ENCODE measurements around the gene SPOCK1. TPM values are rescaled to one million over a fixed set of nuclear protein-coding genes. Genes with fewer than 3 reads are reported as not detected.

The SPOCK1 gene
- total RNA-seq, 2 experiments from 2014 or later = 0.16 to 0.38 TPM

GRCh38 chr5:137037848-137038247 lies 461.3 kb downstream of the SPOCK1 start:
- H3K9me3 Mint-ChIP-seq (ENCODE audit: low read depth) = peaks cover 3% of the 10 kb centered on the region

GRCh38 chr5:137036640-137037039 lies 462.5 kb downstream of the SPOCK1 start:
- Mint-ChIP-seq H3K27me3 (no peaks in the 10 kb centered on the region), H3K27ac (no peak overlapping the region), H3K36me3 (no peaks in the 10 kb centered on the region), H3K4me3 (no peak overlapping the region), H3K4me1 (no peaks in the 10 kb centered on the region), H3K9me3 (ENCODE audit: low read depth) (no peaks in the 10 kb centered on the region)
- DNase-seq = no peak
- no peak for ATAC-seq
- CTCF ChIA-PET = no interaction called here

More at GRCh38 chr5:137037848-137038247, 461.3 kb downstream of the SPOCK1 start:
- CTCF ChIA-PET = no interaction called here
- DNase-seq = no peak
- no peak overlapping the region for H3K4me3 Mint-ChIP-seq
- no peaks in the 10 kb centered on the region for H3K36me3 Mint-ChIP-seq
- ATAC-seq = no peak
- no peaks in the 10 kb centered on the region for H3K4me1 Mint-ChIP-seq
- H3K27me3 Mint-ChIP-seq = no peaks in the 10 kb centered on the region
- H3K27ac Mint-ChIP-seq = no peak overlapping the region

DNA sequence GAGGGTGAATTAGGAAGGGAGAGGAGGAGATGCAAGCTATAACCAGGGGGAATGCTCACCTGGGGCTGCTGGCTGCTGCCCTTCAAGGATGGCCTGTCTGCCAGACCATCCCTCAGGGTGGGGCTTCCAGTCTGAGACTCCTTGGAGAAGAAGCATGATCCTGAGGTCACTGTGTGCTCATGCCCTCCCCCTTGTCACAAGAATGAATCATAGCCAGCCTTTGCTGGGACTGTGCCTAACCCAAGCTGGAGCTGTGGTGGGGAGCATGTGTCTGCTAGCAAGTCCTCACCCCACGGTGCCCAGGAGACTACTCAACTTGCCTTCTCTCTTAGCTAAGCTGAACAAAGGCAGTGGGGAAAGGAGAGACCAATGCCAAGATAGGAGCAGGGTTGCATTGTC lies 463.6 kb downstream of the SPOCK1 start:
- DNase-seq (no peak), ATAC-seq (no peak)
- Mint-ChIP-seq H3K27ac (no peak overlapping the region), H3K27me3 (no peaks in the 10 kb centered on the region), H3K9me3 (ENCODE audit: low read depth) (no peaks in the 10 kb centered on the region), H3K4me1 (no peaks in the 10 kb centered on the region), H3K36me3 (no peaks in the 10 kb centered on the region), H3K4me3 (no peak overlapping the region)
- CTCF ChIA-PET = no interaction called here

DNA sequence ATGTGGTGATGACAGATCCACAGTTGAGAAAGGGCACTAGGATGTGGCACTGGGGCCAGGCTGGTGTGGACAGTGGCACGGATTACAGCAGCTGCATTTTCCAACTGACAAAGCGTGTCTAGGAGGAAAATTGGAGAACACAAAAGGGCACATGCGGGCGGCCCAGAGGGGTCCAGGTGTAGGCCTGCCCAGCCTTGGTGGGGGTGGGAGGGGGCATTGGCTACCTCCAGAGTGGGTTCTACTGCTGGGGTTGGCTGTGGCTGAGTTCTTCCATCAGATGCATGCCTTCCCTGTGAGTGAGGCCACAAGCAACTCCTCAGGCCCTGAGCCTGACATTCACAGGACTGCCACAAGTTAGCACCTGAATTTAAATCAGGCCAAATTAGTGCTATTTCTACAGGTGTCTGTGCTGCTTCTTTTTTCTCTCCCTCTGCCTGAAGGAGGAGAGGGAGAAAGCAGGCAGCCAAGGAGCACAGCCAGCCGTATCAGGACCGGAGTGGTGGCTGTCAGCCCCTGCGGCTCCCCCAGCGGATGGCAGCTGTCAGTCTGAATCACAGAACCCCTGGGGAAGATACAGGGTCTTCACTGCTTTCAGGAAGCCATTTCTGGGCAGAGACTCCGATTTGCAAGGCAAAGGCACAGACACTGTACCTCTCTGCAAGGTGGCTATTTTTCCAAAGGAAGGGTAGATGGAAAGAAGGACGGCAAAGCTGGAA lies 464.2 kb downstream of the SPOCK1 start:
- Mint-ChIP-seq H3K27ac (no peak overlapping the region), H3K36me3 (no peaks in the 10 kb centered on the region), H3K4me3 (no peak overlapping the region), H3K27me3 (no peaks in the 10 kb centered on the region), H3K4me1 (no peaks in the 10 kb centered on the region), H3K9me3 (ENCODE audit: low read depth) (no peaks in the 10 kb centered on the region)
- CTCF ChIA-PET = no interaction called here
- DNase-seq (no peak), ATAC-seq (no peak)

DNA sequence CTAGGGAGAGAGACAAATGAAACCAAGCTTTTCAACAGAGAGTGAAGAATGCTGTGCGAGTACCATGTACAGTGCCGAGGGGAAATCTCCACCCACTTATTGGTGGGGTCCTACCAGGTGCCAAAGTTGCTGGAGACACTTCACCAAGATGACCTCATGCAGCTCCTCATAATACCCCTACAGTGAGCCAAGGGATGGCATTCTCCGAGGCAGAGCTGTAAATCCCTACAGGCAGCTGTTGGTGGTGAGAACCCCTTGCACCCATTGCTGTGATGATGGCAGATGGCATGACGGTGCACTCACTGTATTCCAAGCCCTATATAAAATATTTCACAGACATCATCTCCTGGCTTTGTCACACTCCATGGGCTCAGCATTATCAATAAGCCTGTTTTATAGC lies 464.9 kb downstream of the SPOCK1 start:
- H3K36me3 Mint-ChIP-seq = no peaks in the 10 kb centered on the region
- no peak for ATAC-seq
- no peaks in the 10 kb centered on the region for H3K27me3 Mint-ChIP-seq
- no peak for DNase-seq
- H3K9me3 Mint-ChIP-seq (ENCODE audit: low read depth) = no peaks in the 10 kb centered on the region
- no peaks in the 10 kb centered on the region for H3K4me1 Mint-ChIP-seq
- no peak overlapping the region for H3K27ac Mint-ChIP-seq
- CTCF ChIA-PET = no interaction called here
- H3K4me3 Mint-ChIP-seq = no peak overlapping the region

GRCh38 chr5:137032929-137033328 lies 466.2 kb downstream of the SPOCK1 start:
- no peak for ATAC-seq

GRCh38 chr5:137027758-137028157 lies 471.4 kb downstream of the SPOCK1 start:
- Mint-ChIP-seq H3K27ac (no peak overlapping the region), H3K27me3 (no peaks in the 10 kb centered on the region), H3K36me3 (no peaks in the 10 kb centered on the region), H3K9me3 (ENCODE audit: low read depth) (no peaks in the 10 kb centered on the region), H3K4me1 (no peaks in the 10 kb centered on the region), H3K4me3 (no peak overlapping the region)
- ATAC-seq = no peak
- CTCF ChIA-PET = no interaction called here
- no peak for DNase-seq

More at GRCh38 chr5:137032929-137033328, 466.2 kb downstream of the SPOCK1 start:
- Mint-ChIP-seq H3K4me1 (no peaks in the 10 kb centered on the region), H3K27me3 (no peaks in the 10 kb centered on the region), H3K4me3 (no peak overlapping the region), H3K9me3 (ENCODE audit: low read depth) (no peaks in the 10 kb centered on the region), H3K27ac (no peak overlapping the region), H3K36me3 (no peaks in the 10 kb centered on the region)
- no peak for DNase-seq
- CTCF ChIA-PET = no interaction called here

- no peaks in the 10 kb centered on the region for H3K4me1 Mint-ChIP-seq
- H3K9me3 Mint-ChIP-seq (ENCODE audit: low read depth) = no peaks in the 10 kb centered on the region
- H3K27me3 Mint-ChIP-seq = no peaks in the 10 kb centered on the region
- ATAC-seq (no peak), DNase-seq (no peak)
- H3K36me3 Mint-ChIP-seq = no peaks in the 10 kb centered on the region
- CTCF ChIA-PET = no interaction called here
- H3K4me3 Mint-ChIP-seq = no peak overlapping the region
- no peak overlapping the region for H3K27ac Mint-ChIP-seq
Measured at GRCh38 chr5:137026296-137026695, 472.8 kb downstream of the SPOCK1 start.

DNA sequence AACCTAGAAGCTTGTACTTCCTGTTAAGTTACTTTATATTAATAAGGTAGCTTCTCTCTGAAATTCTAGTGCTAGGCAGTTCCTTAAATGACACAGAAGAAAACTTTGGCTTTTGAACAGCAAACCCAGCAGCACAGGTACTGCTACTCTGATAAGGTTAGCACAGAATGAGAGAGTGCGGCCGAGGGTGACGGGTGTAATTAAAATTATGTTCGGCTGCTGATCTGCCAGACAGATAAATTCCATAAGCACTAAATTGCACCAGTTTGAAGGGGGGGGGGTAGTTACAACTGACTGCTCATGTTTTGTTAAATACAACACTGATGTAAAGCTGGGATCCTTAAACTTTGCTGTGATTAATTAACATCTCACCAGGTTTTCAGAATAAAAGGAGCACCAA lies 475.1 kb downstream of the SPOCK1 start:
- H3K36me3 Mint-ChIP-seq = no peaks in the 10 kb centered on the region
- CTCF ChIA-PET = no interaction called here
- peaks cover 3% of the 10 kb centered on the region for H3K27me3 Mint-ChIP-seq
- no peak overlapping the region for H3K27ac Mint-ChIP-seq
- H3K9me3 Mint-ChIP-seq (ENCODE audit: low read depth) = no peaks in the 10 kb centered on the region
- DNase-seq = no peak
- ATAC-seq = no peak
- no peak overlapping the region for H3K4me3 Mint-ChIP-seq
- no peaks in the 10 kb centered on the region for H3K4me1 Mint-ChIP-seq

DNA sequence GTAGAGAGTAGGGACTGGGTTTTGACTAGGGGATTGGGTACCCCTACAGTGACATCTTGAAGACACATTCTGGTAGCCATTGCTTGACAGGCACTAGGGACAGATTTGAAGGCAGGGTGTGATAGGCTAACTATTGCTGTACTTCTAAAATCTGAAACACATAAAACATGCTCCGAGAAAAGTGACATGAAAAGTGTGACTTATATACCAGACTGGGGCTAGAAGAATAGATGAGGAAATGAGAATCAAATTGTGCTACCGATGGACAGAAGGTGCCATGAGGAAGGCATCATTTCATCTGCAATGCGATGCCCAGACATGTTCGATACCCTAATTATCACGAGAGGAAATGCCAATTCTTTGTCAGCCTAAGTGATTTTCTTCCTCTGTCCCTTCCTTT lies 475.8 kb downstream of the SPOCK1 start:
- DNase-seq (no peak), ATAC-seq (no peak)
- H3K4me1 Mint-ChIP-seq = no peaks in the 10 kb centered on the region
- H3K9me3 Mint-ChIP-seq (ENCODE audit: low read depth) = no peaks in the 10 kb centered on the region
- peaks cover 3% of the 10 kb centered on the region for H3K27me3 Mint-ChIP-seq
- no peak overlapping the region for H3K27ac Mint-ChIP-seq
- no peaks in the 10 kb centered on the region for H3K36me3 Mint-ChIP-seq
- H3K4me3 Mint-ChIP-seq = no peak overlapping the region
- CTCF ChIA-PET = no interaction called here

DNA sequence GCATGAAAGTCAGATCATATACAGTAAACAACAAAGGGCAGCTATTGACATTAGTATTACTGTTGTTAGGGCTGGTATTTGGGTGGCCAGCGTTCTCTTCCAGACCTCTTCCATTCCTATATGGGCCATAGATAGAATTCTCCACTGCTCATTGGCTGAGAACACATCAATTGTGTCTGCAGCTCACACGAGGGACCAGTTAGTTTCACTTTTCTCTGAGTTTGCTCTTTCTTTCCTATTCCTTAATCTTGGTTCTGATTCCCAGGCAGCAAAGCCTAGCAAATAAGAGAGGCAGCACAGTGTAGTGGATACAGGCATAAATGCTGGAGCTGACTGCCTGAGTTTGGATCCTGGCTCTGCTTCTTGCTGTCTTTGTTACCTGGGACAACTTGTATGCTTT lies 476.4 kb downstream of the SPOCK1 start:
- no peaks in the 10 kb centered on the region for H3K9me3 Mint-ChIP-seq (ENCODE audit: low read depth)
- CTCF ChIA-PET = no interaction called here
- no peak for DNase-seq
- H3K27ac Mint-ChIP-seq = no peak overlapping the region
- ATAC-seq = no peak
- no peaks in the 10 kb centered on the region for H3K36me3 Mint-ChIP-seq
- no peaks in the 10 kb centered on the region for H3K4me1 Mint-ChIP-seq
- peaks cover 3% of the 10 kb centered on the region for H3K27me3 Mint-ChIP-seq
- H3K4me3 Mint-ChIP-seq = no peak overlapping the region

DNA sequence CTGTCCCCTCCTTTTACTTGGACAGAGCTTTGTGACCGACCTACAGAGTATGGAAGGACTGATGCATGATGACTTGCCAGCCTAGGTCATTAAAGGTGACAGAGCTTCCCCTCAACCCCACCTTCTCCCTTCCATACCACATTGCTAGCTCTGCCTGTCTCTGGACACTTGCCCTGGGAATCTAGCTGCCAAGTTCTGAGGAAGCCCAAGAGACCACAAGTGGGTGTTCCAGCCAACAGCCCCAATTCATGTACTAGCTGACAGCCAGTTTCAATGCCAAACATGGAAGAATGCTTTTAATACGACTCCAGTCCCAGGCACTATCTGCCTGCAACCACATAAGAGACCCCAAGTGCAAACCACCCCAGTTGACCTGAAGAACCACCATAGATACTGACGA lies 477.1 kb downstream of the SPOCK1 start:
- ATAC-seq (no peak), DNase-seq (no peak)
- CTCF ChIA-PET = no interaction called here
- Mint-ChIP-seq H3K27ac (no peak overlapping the region), H3K4me1 (no peaks in the 10 kb centered on the region), H3K9me3 (ENCODE audit: low read depth) (no peaks in the 10 kb centered on the region), H3K27me3 (peaks cover 3% of the 10 kb centered on the region), H3K36me3 (no peaks in the 10 kb centered on the region), H3K4me3 (no peak overlapping the region)

DNA sequence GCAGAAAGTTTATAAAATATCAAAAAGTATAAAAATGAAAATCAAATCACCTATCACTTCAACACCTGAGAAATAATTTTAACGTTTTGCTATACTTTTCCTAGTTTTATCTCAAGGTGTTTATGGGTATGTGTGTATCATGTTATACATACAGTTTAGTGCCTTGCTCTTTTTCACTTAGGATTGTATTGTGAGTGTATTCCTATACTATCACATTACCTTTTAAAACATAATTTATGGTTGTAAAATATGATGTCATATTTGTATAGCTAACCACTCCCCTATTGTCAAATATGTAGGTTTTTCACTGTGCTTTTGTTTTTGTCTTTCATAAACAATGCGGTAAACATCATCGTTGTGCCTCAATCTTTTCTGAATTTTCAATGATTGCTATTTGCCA lies 479.9 kb downstream of the SPOCK1 start:
- DNase-seq (no peak), ATAC-seq (no peak)
- CTCF ChIA-PET = no interaction called here
- Mint-ChIP-seq H3K4me3 (no peak overlapping the region), H3K27ac (no peak overlapping the region), H3K27me3 (peaks cover 3% of the 10 kb centered on the region), H3K36me3 (no peaks in the 10 kb centered on the region), H3K4me1 (no peaks in the 10 kb centered on the region), H3K9me3 (ENCODE audit: low read depth) (no peaks in the 10 kb centered on the region)

DNA sequence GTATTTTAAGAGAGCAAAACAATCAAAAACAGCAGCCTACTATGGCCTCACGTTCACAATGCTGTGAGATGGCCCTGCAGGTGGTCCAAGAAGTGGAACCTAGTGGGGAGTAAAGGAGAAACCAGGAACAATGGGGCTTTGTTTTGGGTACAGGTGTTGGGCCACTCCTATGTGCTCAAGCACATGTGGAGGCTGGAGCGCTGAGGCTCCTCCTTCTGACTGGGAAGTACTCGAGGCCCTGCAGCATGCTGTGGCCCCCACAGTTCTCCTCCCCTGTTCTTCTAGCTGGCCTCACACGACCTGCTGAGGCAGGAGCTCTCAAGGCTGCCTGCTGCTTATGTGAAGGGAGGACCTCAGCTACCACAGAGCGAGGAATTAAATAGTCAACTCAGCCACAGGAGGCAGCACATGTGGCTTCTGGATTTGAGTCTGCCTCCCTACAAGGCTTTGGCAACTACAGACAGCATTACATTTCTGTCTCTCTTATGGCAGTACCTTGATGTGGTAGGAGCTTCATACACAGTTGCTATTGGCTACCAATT lies 482.3 kb downstream of the SPOCK1 start:
- H3K4me3 Mint-ChIP-seq = no peak overlapping the region
- CTCF ChIA-PET = no interaction called here
- no peaks in the 10 kb centered on the region for H3K4me1 Mint-ChIP-seq
- peaks cover 3% of the 10 kb centered on the region for H3K27me3 Mint-ChIP-seq
- DNase-seq (no peak), ATAC-seq (no peak)
- no peaks in the 10 kb centered on the region for H3K9me3 Mint-ChIP-seq (ENCODE audit: low read depth)
- no peak overlapping the region for H3K27ac Mint-ChIP-seq
- H3K36me3 Mint-ChIP-seq = no peaks in the 10 kb centered on the region

Data from activated CD8-positive, alpha-beta memory T cell treated with anti-CD3 and anti-CD28 coated beads, Interleukin-2, amount 10 ng/mL, durations not matched to agents 7 days and 5 days (primary cell).